HG02852 (cell line): ENCODE data around the gene TRIM16.
"Not testable (repeated sequence)": the region's sequence is repeated elsewhere in the genome, so short reads cannot be mapped to it uniquely, and the experiment has no call there.

Source experiments
- ATAC-seq: cut with Tn5 transposase; IDR thresholded peaks from one replicate; pipeline ENCODE4 v1.9.1; 2021; ENCODE audit warnings: mild to moderate bottlenecking, moderate library complexity; ENCODE audit not compliant: unreplicated experiment

The TRIM16 gene

DNA sequence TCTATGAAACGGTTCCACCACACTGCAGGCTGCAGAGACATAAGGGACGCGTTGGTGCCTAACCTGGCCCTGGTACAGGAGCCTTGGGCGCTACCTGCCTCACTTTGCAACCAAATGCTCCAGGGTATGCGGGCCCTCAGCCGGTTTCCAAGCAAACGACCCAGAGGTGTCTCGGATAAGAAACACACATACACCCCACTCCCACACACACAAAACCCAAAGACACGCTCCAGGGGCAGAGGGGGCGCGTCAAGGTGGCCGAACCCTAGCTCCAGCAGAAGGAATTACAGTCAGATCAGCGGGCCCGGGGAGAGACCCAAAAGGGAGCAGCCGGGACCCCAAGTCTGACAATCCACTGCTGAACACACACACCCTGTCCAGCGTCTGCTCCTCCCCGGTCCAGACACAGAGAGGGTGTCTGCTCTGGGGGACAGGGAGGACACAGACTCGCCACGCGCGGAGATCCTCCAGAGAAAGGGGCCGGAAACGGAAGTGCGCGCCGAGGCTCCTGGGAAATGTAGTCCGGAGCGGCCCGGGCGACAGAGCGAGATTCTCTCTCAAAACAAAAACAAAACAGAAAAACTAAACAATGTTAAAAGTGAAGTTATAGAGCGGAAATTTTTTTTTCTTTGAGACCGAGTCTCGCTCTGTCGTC is at the start of gene TRIM16:
Gene TRIM16, minus strand, starts transcription at position 488 of the 655 bp plus-strand sequence. CDS start 32,702 bp downstream, outside the sequence.
- peak; percentile 94 for ATAC-seq

DNA sequence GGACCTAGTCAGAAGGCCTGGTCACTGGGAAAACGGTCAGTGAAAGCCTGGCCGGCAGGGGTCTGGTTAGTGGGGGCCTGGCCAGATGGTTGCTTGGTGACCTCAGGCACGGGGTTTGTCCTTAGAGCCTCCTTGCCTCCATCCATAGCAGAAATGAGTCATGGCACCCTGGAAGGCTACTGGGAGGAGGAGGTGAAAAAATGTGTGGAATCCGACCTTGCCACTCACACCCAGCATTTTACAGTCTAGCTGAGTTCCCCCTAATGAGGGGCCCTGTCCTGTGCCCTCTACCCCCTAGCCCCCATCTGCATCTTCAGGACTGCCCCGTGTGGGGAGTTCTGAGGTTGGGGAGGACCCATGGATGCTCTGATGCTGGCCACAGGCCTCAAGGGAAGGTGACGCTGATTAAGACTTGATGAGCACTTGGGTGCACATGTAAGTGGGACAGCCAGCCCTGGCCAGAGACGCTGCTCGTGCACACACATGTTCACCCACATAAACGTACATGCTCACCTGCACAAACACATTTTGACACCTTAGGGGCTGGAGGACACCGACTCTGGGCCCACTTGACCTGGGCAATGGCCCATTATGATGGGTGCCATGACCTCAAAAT is 49.2 kb upstream of the TRIM16 start:
- not testable (repeated sequence) for ATAC-seq

DNA sequence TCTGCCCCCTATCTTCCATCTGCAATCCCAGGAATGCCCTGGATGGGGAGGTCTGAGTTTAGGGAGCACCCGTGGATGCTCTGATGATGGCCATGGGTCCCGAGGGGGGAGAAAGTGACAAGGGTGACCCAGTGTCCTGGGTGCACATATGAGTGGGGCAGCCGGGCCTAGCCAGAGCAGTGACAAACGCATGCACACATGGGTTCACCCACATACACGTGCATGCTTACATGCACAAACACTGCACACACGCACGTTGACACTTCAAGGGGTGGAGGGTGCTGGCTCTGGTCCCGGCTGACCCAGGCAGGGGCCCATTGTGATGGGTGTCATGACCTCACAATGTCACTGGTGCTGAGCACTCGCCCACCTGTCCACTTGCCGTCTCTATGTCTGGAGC is 47.8 kb upstream of the TRIM16 start, which contains the start of gene TBC1D26:
Gene TBC1D26, plus strand, starts transcription at position 384 of the 400 bp plus-strand sequence. CDS start 3,066 bp downstream, outside the sequence.
- ATAC-seq = not testable (repeated sequence)

DNA sequence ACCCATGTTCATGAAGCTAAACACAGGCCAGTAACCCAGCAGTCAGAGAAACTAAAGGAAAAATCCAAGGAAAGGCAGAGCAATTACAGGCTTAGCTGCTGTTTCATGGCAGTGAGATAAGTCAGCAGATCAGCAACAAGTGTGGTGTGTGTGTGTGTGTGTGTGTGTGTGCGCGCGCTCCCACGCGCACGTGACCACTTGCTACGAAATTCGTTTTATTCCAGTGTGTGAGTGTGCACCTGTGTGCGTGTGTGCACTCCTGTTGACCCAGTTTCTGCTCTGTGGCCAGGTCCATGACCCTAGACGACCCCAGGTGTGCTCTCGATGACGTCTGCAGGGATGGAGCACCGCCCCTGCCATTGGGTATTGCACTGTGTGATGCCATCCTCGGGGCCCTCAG is 46.4 kb upstream of the TRIM16 start:
- ATAC-seq = not testable (repeated sequence)

DNA sequence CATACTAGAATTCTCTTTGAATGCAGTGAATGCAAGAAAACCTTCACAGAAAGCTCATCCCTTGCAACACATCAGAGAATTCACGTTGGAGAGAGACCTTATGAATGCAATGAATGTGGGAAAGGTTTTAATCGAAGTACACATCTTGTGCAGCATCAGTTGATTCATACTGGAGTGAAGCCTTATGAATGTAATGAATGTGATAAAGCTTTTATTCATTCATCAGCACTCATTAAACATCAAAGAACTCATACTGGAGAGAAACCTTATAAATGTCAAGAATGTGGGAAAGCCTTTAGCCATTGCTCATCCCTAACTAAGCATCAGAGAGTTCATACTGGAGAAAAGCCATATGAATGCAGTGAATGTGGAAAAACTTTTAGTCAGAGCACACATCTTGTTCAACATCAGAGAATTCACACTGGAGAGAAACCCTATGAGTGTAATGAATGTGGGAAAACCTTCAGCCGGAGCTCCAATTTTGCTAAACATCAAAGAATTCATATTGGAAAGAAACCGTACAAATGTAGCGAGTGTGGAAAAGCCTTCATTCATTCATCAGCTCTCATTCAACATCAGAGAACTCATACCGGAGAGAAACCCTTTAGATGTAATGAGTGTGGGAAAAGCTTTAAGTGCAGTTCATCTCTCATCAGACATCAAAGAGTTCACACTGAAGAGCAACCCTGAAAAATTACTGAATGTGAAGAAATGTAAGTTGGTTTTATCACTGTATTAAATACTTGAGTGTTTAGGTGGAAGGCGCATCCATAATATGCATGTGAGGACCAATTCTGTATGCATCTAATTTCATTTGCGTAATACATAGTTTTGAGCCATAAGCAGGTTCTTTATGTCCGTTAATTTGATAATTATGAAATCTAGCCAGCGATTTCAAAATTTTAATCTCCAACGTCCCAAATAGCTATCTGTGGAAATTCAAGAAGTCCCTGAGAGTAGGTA is 32.8 kb upstream of the TRIM16 start:
- not testable (repeated sequence) for ATAC-seq

DNA sequence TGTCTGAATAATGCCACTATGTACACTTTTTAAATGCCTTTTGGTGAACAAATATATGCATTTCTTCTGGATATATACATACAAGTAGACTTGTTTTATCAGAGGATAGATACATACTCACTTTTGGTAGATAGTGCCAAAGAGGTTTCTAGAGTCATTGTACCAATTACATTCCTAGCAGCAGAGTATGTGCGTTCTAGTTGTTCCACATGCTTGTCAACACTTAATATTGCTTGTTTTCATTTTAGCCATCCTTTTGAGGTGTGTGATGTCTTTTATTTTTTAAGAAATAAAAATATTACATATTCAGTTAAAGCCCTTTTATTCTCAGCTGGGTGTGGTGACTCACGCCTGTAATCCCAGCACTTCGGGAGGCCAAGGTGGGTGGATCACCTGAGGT is 24.8 kb upstream of the TRIM16 start:
- ATAC-seq = not testable (repeated sequence)

DNA sequence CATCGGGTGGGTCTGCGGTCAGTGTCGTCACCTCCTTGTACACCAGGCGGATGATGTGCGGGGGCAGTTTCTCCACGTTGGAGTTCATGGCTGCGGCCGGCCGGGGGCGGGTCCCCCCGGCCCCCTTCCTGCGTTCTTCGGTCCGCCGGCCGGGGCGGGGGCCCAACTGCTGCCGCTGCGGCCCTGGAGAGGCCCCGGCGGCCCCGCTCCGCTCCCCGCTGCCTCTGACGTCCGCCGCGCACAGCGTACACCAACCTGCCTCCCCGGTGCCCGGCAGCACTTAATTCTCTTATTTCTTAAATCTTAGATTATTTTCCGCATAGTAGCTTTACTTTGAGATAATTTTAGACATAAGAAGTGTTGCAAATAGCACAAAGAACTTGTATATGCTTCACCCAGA is 20.7 kb upstream of the TRIM16 start:
- ATAC-seq = not testable (repeated sequence)

DNA sequence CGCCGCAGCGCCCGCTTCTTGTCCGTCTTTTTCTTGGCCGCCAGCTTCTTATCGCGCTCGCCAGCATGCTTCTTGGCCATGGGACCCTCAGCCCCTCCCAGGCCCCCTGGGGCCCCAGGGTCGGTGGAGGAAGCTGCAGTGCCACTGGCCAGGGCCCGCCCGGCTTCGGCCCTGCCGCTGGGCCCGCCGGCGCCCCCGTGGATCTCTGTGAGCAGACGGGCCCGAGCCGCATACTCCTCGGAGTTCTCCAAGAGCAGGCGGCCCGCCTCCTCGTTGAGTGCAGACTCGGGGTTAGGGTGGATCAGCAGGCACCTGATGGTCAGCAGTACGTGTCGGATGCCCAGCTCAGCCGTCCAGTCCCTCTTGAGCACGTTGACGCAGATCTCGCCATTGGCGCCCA is 20.1 kb upstream of the TRIM16 start:
- not testable (repeated sequence) for ATAC-seq

DNA sequence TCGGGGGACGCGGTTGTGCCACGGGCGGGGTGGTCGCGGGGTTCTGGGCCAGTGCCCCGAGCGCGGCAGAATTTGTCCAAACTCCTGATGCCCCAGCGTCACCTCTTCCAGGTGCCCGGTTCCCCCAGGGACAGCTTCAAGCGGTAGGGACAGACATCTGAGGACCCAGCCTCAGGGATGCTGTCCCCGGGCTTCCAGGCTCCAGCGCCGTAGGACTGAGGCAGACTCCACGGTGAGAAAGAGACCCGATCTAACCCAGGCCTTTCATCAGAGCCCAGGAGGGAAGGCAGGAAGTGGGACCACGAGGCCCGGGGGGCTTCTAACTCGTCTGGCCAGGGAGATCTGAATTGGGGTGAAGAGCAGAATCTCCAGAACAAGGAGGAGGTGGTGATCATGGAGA is 15.8 kb upstream of the TRIM16 start:
- ATAC-seq = not testable (repeated sequence)

DNA sequence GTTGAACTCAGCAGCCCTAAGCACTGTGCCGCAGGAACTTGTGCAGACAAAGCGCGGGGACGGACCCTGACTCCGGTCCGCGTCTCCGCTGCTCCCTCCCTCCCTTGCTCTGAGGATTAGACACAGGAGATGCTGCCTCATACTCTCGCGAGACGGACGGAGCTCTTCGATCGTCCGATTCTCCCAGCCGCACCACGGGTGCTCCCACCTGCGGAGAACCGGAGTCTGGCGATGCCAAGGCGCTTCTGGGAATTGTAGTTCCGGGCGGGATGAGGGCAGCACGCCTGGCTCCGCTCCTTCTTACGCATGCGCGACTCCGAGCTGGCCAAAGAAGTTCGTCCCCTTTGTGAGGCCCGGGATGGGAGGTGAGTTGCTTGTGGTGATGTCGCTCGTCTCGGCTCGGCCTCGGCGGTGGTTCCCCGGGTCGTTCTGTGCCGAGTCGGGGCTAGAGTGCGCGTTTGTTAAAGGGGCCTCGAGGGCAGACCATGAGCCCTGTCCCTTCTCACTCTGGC is 15.4 kb upstream of the TRIM16 start, which contains the start of gene ZNF286A:
Gene ZNF286A, plus strand, starts transcription at position 340 of the 512 bp plus-strand sequence. CDS start 578 bp downstream, outside the sequence.
- peak; percentile 98 for ATAC-seq

DNA sequence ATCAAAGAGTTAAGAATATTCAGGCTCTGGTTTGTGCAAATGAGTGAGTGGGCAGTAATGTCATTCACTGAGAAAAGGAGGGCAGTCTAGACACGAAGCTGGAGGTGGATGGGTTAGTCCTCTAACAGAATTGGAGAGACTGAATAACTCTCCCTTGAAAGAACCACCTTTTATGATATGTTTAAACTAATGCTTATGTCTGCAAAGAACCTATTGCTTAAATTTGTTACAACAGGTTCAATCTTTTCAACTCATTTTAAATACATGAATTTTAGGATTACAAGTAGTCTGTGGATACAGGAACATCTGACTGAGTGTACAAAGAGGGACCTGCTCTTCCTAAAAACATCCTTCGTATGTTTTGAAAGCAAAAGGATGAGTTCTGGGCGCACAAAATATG is 14.9 kb upstream of the TRIM16 start:
- ATAC-seq = not testable (repeated sequence)

DNA sequence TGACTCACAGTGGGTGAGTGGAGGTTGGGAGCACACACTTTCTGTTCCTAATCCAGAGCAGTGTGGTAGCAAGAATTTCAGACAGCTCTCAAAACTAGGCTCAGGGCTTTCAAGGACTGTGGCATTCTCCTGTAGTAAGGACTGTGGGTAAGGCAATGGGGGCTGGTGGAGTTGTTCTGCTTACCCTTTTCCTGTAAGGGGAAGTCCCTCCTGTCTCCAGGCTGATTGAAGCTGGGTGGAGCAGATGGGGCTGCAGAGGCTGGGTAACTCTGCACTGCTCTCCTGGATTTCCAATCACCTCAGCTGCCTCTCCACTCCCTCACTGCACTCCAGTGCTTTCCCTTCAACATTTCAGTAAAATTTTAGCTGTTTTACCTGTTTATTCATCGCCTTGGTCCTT is 3.4 kb upstream of the TRIM16 start:
- ATAC-seq = not testable (repeated sequence)

DNA sequence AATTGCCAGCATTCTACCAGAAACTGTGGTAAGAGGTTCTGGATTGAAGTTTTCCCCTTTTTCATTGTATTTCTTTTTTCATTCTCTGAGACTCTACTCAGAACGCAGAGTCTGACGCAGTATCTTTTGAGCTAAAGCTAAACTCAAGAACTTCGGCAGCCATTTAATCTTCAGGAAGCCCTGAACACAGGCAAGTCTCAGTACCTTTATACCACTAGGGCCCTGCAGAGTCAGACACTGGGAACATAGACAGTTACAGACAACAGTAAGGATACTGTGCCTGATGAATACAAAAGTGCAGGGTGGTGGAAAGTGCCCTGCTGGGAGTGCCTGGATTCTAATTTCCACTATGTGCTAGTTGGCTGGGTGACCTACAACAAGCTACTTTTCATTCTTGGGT is 976 bp downstream of the TRIM16 start:
- ATAC-seq = not testable (repeated sequence)

DNA sequence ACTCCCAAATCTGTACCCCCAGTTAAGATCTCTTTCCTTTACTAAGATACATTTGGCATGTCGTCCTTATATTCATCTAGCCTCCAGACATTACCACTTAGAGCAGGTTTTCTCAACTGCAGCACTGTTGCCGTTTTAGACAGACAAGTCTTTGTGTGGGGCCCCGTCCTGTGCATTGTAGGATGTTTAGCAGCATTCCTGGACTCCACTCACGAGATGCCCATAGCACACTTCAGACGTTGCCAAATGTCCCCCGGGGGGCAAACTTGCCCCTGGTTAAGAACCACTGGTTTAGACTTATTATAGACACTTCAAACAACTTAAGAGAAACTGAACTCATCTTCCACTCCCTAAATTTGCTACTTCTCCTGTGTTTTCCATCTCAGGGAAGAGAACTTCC is 8.1 kb downstream of the TRIM16 start:
- not testable (repeated sequence) for ATAC-seq

DNA sequence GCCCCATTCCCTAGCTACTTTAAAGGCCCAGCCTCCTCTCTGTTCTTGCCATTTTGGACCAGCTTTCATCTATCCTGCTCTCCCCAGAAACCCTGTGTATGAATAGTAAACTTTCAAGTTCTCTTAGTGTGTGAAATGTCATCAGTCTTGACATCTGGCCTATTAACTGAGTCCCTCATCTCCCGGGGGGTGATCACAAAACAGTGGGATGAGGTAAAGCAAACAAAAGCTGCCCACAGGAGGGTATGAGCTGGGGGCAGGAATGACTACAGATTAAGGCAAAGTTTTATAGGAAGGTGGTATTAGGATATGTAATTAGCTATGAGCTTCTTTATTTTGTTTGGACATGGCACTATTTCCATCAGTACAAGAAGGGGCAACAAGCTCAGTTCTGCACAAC is 9.5 kb downstream of the TRIM16 start:
- not testable (repeated sequence) for ATAC-seq

DNA sequence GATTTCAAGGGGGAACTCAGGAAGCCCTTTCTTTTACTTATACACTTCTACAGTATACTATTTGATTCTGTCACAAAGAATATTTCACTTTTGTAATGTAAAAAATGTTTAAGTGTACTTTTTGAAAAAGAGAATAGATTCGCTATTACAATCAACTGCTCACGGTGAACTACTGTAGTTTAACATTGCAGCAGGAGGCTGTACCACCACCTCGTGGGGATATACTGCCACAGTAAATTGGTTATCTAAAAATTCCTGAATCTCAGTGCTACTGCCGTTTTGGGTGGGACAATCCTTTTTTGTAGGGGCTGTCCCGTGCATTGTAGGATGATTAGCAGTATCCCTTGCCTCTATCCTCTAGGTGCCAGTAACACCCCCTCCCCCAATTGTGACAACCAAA is 14.6 kb downstream of the TRIM16 start:
- not testable (repeated sequence) for ATAC-seq

DNA sequence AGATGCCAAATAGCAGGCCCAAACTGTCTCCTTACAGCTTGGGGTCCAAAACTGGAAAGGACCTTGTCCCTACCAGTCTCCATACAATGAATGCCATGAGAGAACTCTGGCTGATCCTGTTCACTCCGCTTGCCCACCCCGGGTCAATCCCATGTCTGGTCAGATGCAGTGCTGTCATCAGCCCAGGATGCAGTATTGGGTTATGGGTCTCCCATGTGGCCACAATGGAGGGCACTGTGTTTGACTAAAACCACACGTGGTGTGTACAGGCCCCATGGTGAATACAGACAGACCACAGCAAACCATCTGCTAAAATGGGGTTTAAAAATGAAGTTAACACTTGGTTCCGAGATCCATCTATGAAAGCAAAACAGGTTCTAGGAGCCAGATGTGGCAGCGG is 20.4 kb downstream of the TRIM16 start:
- ATAC-seq = no peak

DNA sequence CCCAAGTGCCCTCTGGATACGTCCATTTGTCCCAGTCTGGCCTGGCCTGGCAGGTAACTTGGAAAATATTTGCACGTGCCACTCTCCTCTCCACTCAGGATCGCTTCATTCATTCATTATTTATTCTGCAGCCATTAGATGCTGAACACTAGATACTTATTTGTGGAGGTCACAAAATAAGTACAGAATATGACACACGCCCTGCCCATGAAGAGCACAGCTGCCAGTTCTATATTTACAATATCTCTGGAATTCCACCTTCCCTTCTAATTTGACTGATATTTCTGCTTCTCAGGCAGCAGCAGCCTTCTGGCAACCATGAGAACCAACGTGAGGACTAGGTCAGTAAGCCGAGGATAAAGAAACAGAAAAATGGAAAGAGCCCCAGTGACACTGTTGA is 20.9 kb downstream of the TRIM16 start:
- no peak for ATAC-seq

DNA sequence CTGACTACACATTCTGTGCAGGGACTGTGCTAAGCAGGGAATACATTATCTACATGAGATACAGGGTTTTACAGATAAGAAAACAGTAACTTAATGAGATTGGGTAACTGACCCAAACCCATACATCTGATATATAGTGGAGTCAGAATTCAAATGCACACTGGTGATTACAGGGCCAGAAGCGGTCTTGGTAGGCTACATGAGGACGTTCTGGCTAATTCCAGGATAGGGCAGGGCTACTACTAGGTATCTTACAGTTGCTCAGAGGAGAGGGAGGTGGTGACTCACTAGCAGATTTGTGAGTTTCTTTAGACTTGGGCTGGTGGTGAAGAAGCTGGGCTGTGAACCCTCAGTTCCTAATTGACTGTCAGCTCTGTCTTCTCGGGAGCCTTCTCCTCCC is 21.4 kb downstream of the TRIM16 start:
- no peak for ATAC-seq

DNA sequence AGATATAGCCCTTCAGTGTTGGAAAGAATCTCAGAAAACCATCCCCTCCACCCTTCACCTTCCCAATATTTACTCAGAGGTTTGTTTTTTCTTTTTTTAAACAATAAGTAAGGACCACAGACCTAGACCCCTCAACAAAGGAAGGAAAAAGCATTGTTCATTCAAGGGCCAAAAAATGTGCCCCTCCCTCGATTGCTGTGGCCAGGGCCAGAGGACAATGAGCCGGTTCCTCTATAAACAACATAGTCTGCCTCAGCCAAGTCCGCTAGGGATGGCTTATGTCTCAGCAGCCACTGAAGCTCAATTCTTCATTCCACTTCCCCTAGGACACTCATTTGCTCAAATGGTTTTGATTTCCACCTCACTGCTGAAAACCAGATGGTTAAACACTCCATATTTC is 24.0 kb downstream of the TRIM16 start:
- no peak for ATAC-seq

DNA sequence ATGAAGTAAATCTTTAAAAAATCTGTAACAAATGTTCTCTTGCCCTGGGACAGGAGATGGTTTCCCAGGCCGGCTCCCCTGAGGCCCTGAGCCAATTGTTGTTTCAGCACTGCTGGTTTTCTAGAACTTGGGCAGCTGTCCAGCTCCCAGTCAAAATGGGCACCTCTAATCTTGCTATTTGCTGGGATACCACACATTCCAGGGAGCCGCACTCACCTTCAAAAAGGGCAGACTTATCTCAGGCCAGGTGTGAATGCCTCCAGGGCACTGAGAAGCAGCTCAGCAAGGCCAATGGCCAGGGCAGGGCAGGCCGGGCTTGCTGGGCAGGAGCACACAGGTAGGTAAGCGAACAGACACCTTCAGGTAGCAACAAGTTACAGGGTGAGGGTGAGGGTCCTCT is 24.4 kb downstream of the TRIM16 start:
- no peak for ATAC-seq
